ENCODE measurements around the gene A4GNT.
"Not testable (repeated sequence)": the region's sequence is repeated elsewhere in the genome, so short reads cannot be mapped to it uniquely, and the experiment has no call there.

A4GNT gene

GRCh38 chr3:138118612-138119422, 13.4 kb downstream of the A4GNT start:
- DNase-seq, result peak; percentile 27

DNA sequence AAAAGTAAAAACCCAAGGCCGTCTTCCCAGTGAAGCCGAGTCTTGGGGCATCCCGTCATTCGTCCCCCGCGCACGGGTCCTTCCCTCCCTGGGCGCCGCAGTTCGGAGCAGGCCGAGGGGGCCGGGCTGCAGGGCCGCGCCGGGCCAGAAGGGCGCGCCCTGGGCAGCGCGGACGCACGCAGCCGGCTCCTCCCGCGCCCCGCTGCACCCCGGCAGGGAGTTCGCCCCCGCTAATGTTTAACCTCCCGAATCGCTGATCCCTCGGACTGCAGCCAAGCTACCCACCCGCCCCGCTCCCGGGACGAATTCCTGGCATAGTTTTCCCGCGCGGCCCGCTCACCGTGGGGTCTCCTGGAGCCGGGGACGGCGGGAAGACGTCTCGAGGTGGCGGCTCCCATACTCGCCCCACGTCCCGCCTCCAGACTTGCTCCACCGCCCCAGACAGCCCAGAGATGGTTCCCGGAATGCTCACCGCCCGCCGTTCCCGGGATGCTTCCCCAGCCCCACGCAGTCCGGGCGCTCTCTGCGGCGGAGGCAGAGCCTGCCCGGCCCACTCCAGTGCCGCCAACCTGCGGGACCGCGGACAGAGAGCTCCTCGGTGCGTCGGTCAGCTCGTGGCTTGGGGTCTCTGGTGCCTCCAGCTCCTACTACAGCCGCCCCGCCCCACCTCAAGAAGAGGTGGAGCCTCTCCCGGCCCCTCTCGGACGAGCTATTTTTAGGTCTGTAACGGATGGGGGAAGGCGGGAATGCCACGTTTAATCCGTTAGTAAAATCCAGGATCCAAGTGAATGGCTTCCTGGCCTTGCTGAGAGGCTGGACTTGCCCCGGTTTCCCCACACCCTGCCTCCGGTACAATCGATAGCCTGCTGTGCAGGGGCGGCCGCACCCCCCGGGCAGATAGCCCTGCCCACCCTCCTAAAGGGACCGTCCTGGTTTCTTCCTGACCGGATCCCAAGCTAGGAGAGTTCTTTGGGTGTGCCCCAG, 16.9 kb downstream of the A4GNT start, which contains the start of gene DZIP1L:
DZIP1L (minus strand) TSS at position 621 of the 984 bp plus-strand sequence. CDS start 11,637 bp downstream, outside the sequence.
- no peak for DNase-seq

DNA sequence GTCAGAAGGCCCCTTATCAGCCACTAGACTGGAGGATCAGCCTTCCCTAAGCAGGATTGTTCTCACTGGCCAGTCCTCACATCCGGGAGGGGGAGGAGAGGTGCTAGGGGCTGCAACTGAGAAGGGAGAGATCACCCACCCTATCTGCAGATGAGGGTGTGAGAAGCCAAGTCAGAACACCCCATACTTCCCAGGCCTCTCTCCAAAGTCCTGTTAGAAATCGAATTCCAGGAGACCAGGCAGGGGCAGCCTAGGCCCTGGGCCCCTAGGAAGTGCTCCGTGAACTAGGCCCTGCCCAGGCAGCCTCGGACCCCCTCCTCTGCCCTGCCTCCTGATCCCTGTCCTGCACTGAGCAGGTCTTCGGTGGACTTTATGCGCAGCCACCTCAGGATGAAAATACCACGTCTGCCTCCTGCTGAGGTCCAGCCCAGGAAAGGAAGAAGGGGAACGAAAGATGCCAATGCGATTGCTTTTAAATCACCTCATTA, 17.7 kb downstream of the A4GNT start:
- DNase-seq, result no peak

DNA sequence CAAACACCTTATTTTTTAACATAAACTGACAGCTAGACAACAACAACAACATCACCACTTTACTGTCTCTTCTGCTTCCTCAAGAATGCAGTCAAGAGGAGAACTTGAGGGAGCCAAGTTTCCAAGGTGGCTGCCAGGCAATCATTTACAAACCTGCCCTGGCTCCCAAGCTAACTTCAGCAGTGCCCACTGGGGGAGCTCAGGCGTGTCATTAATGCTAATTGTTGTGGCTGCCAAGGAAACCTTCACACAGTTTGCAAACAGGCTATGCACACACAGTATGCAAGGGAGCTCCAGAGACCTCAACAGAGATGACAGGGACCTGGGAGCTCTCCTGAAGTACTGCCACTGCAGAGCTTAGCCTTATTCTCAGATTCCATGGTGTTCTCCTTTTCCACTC, 18.9 kb downstream of the A4GNT start:
- no peak for DNase-seq

- no peak for DNase-seq
Observed at GRCh38 chr3:138112362-138112761, 19.8 kb downstream of the A4GNT start.

DNA sequence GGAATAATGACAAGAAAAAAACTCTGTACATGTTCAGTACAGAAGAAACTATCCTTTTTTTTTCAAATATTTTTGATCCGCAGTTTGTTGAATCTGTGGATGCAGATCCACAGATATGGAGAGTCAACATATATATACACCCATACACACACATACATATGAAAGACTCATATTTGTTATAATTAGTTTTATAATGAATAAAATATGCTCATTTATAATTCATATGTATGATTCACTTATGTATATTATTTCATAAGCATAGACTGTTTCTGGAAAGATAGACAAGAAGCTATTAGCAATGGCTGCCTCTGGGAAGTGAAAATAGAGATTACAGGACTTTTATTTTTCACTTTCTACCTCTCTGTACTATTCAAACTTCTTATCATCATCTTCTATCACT, 26.6 kb downstream of the A4GNT start:
- DNase-seq, result no peak

- DNase-seq, result no peak
Observed at GRCh38 chr3:138103466-138103865, 28.7 kb downstream of the A4GNT start.

DNA sequence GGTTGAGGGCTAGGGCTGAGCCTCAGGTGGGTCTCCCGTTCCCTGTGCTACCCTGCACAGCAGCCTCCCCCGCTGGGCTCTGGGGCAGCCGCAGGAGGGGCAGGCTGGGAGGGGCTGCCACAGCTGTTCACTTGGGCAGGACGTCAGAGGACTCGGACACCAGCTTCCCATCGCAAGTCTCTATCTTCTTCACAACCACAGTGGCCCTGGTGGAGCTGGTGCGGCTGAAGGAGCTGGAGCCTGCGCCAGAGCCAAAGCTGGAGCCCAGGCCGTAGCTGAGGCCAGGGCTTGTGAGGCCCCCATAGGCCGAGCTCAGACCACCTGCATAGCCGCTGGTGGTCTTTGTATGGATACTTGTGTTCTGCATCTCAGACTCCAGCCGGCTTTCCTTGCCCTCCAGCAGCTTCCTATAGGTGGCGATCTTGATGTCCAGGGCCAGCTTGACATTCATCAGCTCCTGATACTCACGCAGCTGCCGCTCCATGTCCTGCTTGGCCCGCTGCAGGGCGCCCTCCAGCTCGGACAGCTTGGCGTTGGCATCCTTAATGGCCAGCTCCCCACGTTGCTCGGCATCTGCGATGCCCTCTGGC, 30.7 kb downstream of the A4GNT start:
- not testable (repeated sequence) for DNase-seq

DNA sequence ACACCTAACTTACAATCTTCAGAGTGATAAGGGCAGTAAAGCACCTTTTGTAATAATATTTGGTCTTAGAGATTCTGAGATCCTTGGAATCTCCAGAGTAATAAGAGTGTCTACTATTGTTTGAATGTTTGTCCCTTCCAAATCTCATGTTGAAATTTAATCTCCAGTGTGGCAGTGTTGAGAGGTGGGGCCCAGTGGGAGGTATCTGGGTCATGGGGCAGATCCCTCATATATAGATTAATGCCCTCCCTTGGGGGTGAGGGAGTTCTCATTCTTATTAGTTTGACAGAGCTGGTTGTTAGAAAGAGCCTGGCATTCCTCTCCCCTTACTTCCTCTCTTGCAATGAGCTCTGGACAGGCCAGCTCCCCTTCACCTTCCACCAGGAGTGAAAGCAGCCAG, 32.8 kb downstream of the A4GNT start:
- DNase-seq, result no peak

DNA sequence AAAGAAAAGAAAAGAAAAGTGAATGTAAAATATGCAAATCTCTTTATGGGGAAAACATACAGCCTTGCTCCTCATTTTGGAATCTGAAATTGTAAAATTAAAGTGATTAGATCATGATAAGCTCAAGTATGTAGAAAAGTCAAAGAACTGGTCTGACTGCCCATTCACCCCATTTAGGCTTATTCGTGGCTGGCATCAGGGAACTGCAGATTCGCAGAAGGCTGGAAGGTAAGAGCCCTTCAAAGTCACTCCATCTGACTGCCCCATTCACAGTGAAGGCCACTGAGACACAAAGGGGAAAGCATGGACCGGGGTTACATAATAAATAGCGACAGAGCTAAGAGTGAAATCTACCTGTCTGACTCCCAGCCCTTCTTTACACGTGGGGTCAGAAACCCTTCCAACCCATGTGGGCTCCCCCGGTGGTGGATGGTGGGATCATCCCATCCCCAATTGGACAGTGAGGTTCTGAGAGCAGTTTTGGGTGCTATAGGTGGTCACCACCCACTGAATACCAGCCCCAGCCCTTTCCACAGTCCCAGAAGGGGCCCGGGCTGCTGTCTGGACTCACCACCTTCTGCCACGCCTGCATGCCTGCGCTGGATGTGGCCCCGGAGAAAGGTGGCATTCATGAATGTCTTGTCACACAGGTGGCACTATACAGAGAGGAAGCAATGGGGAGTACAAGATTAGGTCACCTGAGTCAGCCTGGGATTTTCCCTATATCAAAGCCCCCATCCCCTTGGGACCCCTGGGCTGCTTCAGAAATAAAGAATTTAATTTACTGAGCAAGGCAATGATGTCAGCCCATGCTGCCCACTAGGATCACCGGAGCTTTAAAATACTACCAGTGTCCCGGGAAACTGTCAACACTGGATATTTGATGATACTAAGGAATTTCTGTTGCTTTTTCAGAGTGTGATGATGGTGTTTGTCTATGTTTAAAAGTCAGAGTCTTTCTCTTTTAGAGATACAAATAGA, 34.7 kb downstream of the A4GNT start:
- no peak for DNase-seq

- no peak for DNase-seq
Observed at GRCh38 chr3:138093721-138094120, 38.5 kb downstream of the A4GNT start.

- no peak for DNase-seq
Observed at GRCh38 chr3:138092023-138092422, 40.2 kb downstream of the A4GNT start.

DNA sequence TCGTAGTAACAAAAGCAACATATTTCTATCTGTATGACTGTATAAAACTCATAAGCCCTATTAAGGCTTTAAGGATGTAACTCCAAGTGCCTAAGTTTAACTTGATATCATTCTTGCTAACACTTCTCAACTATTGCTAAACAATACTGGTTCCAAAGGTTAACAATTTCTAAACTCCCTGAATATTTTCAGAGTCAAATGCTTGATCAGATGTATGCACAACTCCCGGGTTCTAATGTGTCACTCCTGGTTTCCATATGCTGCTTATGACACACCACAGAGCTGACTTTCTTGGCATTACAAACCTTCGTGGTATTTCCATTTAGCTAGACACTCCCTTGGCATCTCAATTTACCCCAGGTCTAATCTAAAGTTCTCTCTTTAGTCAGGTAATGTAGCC, 43.1 kb downstream of the A4GNT start:
- no peak for DNase-seq

DNA sequence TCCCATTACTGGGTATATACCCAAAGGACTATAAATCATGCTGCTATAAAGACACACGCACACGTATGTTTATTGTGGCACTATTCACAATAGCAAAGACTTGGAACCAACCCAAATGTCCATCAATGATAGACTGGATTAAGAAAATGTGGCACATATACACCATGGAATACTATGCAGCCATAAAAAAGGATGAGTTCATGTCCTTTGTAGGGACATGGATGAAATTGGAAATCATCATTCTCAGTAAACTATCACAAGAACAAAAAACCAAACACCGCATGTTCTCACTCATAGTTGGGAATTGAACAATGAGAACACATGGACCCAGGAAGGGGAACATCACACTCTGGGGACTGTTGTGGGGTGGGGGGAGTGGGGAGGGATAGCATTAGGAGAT, 46.4 kb downstream of the A4GNT start:
- not testable (repeated sequence) for DNase-seq

DNA sequence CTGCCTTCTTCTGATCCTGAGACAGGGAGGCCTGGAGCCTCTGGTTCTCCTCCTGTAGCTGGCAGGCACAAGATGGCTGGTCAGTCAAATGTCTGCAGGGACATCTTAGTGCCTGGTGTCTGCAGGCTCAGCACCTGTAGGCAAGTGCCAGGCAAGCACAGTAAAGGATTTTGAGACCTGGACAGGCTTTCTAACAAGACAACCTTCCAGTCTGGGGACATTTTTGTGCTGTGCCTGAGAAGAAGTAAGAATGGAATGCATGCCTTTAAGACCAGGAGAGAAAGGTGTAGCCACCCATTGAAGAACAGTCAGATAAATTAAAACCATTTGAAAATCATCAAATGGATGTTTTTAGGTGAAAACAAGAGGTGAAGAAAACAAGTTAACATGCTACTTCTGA, 48.0 kb downstream of the A4GNT start:
- DNase-seq, result no peak

- no peak for DNase-seq
Observed at GRCh38 chr3:138082992-138083386, 49.2 kb downstream of the A4GNT start.

DNA sequence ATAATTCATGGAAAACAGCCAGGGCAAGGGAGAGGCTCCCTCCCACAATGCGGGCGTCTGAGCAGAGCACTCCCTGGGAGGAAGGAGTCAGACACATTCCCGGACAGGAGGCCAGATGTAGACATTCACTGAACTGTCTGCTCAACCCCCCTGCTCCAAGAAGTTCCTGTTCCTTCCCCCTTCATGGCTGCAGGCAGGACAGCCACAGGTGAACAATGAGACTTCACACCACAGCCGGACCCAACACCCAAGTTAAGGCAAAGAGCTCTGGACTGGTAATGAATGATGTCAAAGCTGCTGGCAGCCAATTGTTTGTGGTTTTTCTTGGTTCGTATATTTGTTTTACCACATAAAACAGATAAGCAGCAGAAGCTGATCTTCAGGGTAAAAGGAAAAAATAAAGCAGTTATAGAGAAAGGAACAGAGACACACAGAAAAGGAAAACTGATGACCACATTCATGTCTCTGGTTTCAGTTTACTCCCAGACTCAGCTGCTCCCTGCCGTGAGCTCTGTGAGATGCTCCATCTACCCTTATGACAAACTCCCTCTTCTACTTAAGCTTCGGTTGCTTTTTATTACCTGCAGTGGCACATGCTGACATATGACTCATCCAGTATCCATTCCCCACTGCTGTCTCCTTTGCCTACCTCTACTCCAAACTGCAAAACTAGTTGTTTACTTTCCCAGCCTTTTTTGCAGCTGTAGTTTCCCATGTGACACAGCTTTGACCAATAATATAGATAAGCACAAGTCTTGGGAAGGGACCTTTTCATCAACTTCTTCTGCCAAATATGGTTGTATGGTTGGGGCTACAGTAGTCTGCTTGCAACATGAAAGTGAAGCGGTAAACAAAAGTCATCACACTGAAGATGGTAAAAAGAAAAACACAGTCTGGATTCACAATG, 49.9 kb downstream of the A4GNT start:
- no peak for DNase-seq

- no peak for DNase-seq
Observed at GRCh38 chr3:138081371-138082084, 50.7 kb downstream of the A4GNT start.

DNA sequence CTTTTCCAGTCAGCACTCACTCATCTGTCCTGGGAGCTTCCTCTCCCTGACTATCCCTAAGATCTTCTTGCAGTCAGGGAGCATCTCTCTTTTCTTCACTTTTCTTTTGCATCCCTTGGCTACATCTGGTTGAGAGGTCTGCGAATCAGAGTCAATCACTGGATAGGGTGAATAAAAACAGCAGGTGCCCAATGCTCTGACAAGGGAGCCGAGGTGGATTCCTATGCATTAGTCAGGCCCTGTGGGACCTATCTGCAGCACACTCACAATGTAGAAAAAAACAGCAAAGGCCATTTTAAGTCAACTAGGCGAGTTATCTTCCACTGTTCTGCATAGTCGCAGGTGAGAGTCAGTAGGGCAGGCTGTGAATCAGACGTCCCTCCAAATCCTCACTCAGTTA, 52.3 kb downstream of the A4GNT start:
- DNase-seq, result no peak

GRCh38 chr3:138078901-138079344, 53.3 kb downstream of the A4GNT start:
- no peak for DNase-seq

Data from activated CD4-positive, alpha-beta T cell treated with anti-CD3 and anti-CD28 coated beads for 1 hour (primary cell).